GM18526 (cell line): ENCODE results near the gene SLC5A10.

ENCODE experiments used
- POLR2A ChIP-seq: IDR thresholded peaks from 3 replicates; pipeline ENCODE4 v1.6.1; 2011; ENCODE audit not compliant: insufficient read length; ENCODE audit errors: extremely low read depth

Gene SLC5A10

DNA sequence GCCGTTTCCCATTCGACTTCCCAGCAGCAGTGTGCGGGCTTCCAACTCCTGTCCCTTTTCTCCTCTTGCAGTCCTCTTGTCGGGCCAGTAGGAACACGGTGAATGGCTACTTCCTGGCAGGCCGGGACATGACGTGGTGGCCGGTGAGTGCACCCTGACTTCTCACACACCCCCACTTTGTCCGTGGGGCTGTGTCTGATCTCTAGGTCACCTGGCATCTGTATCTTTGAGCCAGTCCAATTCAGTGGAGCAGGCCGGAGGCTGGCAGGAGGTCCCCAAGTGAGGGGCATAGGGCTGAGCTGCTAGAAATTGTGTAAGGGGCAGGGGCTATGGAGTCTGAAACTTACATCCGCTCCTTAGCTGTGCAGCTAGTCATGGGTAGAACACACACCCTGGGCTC lies 6.6 kb downstream of the SLC5A10 start:
- no peak for TF ChIP-seq POLR2A

DNA sequence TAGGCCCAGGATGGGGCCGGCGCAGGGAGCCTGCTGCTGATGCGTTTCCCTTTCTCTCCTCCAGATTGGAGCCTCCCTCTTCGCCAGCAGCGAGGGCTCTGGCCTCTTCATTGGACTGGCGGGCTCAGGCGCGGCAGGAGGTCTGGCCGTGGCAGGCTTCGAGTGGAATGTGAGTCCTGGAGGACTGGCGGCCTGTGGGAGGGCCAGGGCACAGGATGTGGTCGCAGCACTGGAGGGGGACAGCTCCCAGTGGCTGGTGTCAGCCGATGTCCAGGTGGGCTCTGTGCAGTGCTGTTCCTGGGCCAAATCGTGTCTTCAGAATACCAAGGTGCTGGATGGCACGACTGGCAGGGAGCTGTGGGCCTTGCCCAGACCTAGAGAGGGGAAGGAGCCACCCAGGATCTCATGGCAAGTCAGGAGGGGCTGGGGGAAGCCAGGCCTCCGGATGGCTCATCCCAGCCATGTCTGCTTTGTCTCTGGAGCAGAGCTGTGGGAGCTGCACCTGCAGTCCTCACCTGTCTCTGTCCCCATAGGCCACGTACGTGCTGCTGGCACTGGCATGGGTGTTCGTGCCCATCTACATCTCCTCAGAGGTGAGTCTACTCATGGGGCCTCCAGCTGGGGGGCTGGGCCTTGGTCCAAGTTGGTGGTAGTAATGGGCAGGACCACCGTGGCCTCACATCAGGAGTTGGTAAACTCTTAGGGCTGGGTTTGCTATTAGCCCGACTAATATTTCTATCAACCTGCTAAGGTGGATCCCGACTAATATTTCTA lies 7.3 kb downstream of the SLC5A10 start:
- TF ChIP-seq POLR2A = no peak

DNA sequence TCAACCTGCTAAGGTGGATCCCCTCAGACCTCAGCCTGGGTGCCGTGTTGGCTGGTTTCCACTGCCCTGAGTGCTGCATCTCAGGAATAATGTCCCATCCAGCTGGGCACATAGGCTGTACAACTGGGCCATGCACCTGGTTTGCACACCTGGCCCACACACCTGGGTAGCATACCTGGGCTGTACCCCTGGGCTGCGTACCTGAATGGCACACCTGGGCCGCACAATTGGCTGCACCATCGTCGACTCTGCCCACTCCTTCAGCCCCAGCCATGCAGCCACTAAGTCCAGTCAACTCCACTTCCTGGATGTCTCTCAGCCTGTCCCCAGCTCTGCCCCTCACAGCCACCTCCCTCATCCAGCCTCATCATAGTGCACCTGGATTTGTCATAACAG lies 7.9 kb downstream of the SLC5A10 start:
- no peak for TF ChIP-seq POLR2A

DNA sequence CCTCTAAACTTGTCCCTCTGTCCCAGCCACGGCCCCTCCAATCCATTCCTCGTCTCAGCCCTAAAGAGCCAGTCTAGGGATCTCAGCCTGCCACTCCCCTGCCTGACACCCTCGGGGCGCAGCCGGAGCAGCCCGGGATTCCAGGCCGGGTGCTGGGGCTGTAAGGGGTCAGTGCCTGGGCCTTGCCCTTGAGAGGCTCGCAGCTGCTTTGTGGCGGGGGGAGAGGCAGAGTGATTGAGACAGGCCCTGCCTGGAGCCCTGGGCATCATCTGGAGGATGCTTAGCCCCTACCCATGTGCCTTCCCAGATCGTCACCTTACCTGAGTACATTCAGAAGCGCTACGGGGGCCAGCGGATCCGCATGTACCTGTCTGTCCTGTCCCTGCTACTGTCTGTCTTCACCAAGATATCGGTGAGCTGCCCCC lies 8.3 kb downstream of the SLC5A10 start:
- no peak for TF ChIP-seq POLR2A

DNA sequence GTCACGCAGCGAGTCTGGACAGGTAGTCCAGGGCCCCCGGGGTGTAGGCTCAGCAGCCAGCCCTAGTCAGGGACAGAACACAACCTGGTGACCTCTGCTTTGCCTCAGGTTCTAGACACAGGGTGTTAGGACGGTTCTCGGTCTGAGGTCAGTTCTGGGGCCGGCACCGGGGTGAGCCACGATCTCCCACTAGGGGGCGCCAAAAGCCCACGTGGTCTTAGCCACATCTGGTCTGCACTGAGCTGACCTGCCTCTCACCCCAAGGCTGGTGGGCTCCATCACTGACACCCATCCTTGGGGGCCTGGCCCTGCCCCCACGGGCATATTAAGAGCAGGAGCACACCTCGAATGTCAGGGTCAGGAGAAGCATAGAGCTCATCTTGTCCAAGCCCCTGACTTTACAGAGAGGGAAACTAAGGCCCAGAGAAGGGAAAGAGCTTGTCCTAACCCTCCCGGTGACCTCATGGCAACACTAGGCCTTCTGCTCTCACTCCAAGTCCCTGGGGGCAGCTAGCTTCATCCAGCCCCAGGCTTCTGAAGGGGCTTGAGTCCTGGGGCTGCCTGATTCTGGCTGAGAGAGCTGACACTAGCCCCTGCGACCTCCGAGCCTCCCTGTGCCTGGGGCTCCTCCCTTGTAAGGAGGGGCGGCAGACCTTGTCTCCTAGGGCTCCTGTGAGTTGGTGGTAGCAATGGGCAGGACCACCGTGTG lies 9.0 kb downstream of the SLC5A10 start:
- no peak for TF ChIP-seq POLR2A

DNA sequence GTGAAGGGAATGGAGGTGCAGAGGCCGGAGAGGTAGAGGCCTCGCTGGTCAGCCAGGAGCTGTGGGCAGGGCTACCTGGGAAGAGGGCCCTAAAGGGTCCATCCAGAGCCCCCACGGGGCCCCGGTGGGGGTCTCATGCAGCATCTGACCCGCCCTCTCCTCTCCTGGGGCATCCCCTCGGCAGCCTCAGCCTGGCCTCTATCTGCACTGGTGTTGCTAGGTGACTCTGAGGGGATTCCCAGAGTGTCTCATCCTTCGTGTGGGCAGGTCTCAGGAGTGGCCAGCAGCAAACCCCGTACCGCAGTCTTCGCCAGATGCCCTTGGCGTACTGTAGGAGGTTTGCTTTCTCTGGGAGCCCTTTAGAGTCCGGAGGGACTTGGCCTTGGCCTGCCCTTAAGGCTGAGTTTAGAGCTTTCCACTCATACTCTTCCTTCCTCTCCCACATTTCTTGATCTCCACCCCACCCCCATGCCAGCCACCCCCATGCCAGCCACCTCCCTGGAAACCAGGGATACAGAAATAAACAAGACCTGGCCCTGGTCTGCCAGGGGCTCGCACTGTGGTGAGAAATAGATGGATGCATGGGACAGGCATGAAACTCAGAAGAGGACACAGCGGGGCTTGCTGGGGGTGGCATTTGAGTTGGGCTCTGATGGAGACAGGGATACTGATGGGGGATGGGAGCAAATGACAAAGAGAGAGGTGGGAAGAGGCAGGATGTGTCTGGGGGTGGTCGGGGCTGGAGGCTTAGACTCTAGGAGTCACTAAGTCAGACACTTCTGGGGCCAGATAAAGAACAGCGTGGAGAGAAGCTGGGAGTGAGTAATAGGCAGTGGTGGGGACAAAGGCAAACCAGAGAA lies 9.9 kb downstream of the SLC5A10 start:
- TF ChIP-seq POLR2A = no peak

DNA sequence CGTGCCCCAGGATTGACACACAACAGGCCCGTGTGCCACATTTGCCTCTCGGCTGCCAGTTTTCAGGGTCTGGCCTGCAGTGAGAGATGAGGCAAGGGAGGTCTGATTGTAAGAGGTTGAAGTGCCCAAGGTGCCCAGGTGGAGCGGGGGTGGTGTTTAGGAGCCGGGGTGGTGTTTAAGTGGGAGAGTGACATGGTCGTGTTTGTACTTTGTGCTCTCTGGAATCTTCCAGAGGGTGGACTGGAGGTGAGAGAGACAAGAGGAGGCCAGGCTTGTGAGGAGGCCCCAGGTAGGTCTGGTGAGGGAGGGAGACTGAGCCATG lies 10.5 kb downstream of the SLC5A10 start:
- no peak for TF ChIP-seq POLR2A

DNA sequence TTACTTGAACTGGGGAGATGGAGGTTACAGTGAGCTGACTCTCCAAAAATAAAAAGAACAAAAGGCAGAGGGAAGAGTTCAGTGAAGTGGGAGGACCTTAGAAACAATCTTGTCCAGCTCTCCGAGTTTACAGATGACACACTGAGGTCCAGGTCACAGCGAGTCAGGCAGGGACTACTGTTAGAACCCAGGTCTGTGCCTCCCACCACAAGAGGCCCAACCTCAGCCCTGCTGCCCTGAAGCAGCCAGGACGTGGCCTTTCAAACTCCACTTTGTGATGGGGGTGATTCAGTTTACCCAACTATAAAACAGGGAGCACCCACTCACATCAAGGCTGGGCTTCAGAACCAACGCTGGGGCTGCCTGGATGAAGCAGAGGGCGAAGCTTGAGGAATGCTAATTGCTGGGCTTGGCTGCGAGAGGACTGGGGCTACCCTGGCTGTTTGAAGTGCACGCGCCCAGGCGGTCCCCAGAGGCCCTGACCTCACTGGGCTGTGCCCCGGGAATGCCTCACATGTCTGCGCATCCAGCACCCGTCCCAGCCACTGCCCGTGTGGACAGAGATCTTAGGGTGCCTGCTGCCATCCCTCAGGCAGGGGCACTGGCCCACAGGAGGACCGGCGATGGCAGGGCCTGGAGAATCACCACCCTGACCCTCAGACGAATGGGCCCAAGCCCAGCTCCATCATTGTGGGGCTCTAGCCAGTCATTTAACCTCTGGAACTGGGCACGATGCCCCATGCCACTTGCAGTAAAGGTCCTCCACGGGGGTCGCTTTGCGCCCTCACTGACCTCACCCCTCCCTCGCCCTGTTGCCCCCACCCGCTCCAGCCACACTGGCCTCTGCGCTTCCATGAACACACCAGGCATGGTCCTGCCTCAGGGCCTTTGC lies 11.4 kb downstream of the SLC5A10 start:
- no peak for TF ChIP-seq POLR2A

DNA sequence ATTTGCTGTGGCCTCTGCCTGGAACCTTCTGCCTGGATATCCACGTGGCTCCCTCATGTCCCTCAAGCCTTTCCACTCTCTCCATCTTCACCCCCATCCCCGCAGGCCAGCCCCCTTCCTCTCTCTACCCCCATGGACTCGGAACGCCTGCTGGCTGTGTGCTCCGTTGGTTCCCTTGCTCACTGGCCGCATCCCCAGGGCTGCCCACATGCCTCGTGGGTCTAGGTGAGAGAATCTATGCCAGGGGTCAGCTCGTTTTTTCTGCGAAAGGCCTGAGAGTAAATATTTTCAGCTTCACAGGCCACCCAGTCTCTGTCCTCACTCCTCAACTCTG lies 12.0 kb downstream of the SLC5A10 start:
- TF ChIP-seq POLR2A = no peak

DNA sequence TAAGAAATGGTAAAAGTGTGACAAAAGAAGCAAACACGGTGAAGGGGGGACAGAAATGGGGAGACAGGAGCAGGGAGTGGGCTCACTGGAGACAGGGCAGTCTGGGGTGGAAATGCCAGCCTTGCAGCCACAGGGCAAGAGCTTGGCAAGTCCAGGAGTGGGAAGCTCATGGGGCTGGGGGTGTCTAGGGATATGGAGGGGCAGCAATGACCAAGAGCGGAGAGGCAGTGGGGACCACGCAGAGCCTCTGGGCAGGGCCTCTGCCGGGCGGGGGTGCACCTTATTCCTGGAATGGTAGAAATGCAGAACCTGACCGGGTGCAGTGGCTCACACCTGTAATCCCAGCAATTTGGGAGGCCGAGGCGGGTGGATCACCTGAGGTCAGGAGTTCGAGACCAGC lies 12.6 kb downstream of the SLC5A10 start:
- TF ChIP-seq POLR2A = no peak

DNA sequence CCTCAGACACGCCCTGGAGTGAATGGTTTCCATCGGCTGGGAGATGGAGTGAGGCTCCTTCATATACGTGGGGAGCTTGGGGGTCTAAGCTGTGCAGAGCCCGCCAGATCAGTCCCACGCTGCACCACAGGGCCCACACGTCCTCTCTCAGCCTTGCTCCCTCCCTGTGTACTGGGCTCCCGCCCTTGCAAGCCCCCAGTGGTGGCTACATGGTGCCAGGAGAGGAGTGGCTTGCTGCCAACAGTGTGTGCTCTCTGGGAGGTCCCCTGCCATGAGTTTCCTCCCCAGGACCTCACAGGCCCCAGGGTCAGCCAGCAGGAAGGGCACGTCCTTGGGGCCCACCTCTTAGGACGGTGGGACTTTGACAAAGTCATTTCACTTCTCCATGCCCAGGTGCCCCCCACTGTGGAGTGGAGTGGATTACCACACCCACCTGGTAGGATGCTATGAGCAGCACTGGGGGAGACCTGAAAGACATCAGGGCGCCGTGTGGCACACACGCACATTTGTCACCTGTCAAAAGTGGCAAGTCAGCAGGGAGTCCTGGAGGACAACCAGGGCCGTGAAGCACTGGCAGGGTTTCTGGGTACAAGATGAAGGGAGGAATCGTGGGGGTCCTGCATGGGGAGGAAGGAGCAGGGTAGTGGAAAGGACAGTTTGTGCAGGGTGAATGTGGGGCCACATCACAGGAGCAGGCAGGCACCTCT lies 13.7 kb downstream of the SLC5A10 start:
- TF ChIP-seq POLR2A = no peak

DNA sequence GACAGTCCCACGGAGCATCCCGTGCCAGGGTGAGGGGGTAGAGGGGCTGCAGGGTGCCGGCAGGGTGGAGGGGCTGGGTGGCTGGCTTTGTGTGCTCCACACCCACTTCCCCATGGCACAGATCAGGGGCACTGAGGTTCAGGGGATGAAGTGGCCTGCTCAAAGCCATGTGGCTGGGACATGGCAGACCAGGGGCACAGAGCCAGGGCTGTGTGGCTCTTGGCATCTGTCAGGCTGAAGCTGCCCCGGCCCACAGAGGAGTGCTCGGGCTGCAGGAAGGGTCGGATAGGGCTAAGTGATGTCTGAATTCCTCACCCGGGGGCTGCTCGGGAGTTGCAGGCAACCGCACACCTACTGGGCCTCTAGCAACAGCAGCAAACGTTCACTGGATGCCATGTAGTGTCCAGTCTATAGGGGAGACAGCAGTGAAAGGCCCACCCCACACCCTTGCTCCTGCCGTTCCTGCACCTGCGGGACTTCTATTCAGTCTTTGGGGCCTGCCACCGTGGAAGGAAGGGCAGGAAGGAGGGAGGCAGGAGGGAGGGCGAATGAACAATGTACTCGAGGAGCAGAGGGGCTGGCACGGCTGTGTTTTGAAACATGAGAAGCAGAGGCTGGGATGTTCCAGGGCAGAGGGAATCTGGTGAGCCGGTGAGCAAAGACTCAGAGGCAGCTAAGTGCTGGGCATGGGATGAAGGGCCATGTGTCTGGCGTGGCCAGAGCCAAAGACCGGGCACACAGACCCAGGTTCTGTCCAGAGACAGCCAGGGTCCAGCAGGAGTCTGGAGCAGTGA lies 15.1 kb downstream of the SLC5A10 start:
- TF ChIP-seq POLR2A = no peak

DNA sequence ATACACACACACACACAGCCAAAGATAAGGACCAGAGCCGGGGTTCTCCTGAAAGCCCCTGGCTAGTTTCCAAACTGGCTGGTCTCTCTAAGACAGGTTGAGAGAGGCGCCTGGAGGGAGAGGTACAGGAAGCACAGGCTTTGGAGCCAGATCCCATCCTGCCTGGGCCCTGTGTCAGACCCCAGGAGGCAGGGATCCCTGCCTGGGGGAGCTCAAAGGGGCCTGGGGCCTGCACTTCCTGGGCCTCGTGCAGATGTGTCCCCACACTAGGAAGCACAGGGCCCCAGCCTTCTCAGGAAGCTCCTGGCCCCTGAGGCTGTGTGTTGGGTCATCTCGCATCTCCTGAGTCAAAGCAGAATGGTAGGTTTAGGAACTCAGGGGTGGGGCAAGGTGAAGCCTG lies 16.0 kb downstream of the SLC5A10 start:
- TF ChIP-seq POLR2A = no peak

DNA sequence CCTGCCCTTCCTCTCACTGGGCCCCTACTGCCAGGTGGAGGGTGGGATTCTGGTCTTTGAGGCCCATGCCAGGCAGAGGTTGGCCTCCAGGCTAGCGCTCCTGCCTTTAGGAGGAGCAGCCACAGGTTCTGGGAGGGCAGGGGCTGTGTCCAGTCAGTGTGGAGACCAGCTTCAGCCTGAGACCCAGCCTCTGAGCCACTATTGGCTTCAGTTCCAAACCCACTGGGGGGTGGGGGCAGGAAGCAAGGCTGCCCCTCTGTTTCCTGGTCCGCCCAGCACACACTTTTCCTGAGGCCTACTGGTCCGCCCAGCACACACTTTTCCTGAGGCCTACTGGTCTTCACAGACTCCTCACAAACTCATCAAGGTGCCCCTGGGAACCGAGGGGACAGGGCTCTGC lies 16.4 kb downstream of the SLC5A10 start:
- TF ChIP-seq POLR2A = no peak
